ENCODE results near the gene SOD3.

- no peak for TF ChIP-seq CTCF (IDR thresholded peaks at IDR 0.05; ENCODE audit: low read length)
- TF ChIP-seq EZH2 (IDR thresholded peaks at IDR 0.05; ENCODE audit: borderline replicate concordance, low read length), result no peak
Observed at GRCh38 chr4:24774452-24774851, 20.9 kb upstream of the SOD3 start.

Measured in OCI-LY1 (cell line).